HT1080 (cell line): ENCODE results near the gene RIPPLY3. TPM values are rescaled to one million over a fixed set of nuclear protein-coding genes. Genes with fewer than 3 reads are reported as not detected.
A peak's percentile ranks its signal among the peaks of the same experiment; 100 is the strongest.
"Not testable (repeated sequence)": the region's sequence is repeated elsewhere in the genome, so short reads cannot be mapped to it uniquely, and the experiment has no call there.

Experiments
- DNase-seq: peaks from one replicate; pipeline ENCODE4 v3.0.0-alpha.2; 2015; ENCODE audit warnings: low read depth
- total RNA-seq: library from RNA; depleted of rRNA; stranded (reverse); fragments of >200 nt; shearing (Covaris generic); gene quantifications from 2 replicates; pipeline ENCODE4 v1.2.3, GENCODE V29; 2014

Gene RIPPLY3
- total RNA-seq, 1 experiment from 2014 or later = not detected

DNA sequence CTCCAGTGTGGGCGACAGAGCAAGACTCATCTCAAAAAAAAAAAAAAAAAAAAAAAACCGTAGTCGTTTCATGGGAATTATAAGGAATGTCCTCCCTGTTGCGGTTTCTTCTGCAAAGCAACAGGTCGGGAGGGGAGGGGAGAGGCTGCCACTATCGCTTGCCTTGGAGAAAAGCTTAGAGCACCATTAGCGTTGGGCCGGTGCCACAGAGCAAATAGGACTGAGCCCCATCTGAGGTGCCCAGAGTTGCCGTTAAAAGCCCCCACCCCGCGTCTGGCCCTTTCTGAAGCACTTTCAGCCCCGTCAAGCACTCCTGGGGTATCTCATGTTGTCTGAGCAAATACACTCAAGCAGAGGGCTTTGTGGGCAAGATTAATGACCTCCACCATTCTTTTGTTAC is 2.2 kb downstream of the RIPPLY3 start:
- DNase-seq = no peak

DNA sequence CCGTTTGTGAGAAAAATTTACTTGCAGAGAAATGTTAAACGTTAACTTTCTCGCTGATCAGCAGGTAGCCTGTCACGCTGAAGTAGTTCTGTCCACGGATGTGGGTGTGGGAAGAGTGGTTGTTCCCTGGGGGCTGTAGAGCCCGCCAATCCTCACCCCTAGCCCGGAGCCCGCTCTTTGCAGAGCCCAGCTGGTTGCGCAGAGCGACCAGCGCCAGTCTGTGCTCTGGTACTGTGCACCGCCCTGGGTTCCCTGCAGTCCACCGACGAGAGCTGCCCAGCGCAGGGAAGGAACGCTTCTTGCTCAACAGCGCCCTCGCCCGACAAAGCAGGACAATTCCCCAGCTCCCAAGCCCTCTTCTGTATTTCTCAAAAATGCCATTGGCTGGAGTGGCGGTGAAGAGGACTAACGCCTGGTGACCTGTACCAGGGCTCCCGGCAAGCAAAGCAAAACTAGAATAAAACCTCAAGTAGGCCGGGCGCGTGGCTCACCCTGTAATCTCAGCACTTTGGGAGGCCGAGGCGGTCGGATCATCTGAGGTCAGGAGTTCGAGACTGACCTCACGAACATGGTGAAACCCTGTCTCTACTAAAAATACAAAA is 3.3 kb downstream of the RIPPLY3 start:
- DNase-seq = peak; percentile 20

DNA sequence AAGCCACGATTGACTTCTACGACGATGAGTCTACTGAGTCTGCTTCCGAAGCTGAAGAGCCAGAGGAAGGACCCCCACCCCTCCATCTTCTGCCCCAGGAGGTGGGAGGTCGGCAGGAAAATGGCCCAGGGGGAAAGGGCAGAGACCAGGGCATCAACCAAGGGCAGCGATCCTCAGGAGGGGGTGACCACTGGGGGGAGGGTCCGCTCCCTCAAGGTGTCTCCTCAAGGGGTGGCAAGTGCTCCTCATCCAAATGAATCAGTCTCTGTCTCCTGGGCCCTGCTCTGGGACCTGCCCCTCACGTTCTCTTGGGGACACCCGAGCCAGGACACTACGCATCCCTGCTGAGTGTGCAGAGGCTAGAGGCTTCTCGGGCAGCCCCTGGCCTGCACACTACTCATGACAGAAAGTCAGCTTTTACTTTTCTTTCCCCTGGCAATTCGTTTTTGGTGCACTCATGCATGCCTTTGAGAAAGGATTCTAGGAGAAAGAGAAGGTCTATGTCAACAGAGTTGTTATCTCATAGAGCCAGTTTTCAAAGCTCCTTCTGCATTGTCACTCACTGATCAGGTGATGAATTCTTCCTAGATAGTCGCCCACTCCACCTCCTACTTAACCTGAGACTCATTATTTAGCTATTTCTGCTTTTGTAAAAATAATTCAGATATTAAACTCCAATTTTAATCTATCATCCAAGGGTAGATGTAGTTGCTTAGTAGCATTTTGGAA is 11.6 kb downstream of the RIPPLY3 start:
- DNase-seq = no peak

GRCh38 chr21:37026499-37026898 is 20.0 kb downstream of the RIPPLY3 start:
- DNase-seq = no peak

DNA sequence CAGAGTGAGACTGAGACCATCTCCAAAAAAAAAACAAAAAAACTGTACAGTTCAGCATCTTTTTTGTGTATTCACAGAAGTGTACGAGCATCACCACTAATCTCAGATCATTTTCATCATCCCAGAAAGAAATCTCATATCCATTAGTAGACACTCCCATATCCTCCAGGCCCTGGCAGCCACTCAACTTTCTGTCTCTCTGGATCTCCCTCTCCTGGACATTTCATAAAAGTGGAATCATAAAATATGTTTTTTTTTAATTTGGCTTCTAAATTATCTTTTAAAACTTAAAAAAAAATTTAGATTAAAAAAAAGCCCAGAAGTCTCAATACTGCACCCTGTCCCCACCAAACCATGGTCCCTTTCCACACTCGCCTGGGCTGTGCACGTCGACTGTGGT is 22.1 kb downstream of the RIPPLY3 start:
- DNase-seq = no peak

DNA sequence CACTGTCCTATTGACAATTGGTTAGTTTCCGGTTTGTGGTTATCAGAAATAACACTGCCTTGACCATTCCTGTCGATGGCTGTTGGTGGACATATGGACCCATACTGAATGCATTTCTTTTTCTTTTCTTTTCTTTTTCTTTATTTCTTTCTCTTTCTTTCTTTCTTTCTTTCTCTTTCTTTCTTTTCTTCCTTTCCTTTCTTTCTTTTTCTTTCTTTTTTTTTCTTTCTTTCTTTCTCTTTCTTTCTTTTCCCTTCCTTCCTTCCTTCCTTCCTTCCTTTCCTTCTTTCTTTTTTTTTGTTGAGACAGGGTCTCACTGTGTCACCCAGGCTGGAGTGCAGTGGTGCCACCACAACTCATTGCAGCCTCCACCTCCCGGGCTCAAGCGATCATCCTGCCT is 24.4 kb downstream of the RIPPLY3 start:
- DNase-seq = no peak

DNA sequence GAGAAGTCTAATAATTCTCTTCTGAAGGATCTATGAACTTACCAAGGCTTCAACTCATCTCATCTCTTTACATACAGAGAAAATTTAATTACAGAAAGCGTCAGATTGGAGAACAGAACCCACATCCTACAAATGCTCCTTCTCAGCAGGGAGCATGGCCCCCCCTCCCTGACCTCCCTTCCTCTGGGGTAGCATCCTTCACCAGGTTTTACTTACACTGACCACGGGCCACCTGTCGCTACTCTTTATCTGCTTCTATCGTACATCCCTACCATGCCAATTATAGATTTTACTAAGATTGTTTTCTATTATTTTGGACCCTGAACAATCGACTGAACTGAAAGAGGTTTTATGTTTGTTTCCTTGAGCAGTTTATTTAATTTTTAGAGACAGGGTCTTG is 25.8 kb downstream of the RIPPLY3 start:
- DNase-seq = no peak

GRCh38 chr21:37032877-37033471 is 26.5 kb downstream of the RIPPLY3 start:
- DNase-seq = peak; percentile 83

GRCh38 chr21:37034394-37034793 is 27.9 kb downstream of the RIPPLY3 start:
- DNase-seq = not testable (repeated sequence)

GRCh38 chr21:37036177-37036576 is 29.7 kb downstream of the RIPPLY3 start:
- no peak for DNase-seq

DNA sequence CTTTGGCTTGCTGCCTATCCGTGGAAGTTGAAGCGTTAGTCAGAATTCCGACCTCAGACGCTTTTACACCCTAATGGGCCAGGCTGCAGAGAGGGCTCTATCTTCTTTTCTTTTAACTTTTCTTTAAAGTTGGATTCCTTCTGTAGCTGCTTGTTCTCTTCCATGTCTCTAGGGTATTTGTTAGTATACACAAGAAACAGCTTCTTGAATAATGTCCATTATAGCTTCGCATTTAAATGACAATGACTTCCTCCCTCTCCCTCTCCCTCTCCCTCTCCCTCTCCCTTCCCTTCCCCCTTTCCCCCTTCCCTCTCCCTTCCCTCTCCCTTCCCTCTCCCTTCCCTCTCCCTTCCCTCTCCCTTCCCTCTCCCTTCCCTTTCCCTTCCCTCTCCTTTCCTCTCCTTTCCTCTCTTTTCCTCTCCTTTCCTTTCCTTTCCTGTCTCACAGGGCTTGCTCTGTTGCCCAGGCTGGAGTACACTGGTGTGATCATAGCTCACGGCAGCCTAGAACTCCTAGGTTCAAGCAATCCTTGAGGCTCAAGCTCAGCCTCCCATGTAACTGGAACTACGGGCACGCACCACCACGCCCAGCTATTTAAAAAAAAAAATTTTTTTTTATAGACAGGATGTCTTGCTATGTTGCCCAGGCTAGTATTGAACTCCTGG is 33.0 kb downstream of the RIPPLY3 start:
- DNase-seq = no peak

- DNase-seq = no peak
These were observed 33.7 kb downstream of the RIPPLY3 start for GRCh38 chr21:37040212-37040611.

- no peak for DNase-seq
These were observed 35.3 kb downstream of the RIPPLY3 start for GRCh38 chr21:37041706-37042271.

DNA sequence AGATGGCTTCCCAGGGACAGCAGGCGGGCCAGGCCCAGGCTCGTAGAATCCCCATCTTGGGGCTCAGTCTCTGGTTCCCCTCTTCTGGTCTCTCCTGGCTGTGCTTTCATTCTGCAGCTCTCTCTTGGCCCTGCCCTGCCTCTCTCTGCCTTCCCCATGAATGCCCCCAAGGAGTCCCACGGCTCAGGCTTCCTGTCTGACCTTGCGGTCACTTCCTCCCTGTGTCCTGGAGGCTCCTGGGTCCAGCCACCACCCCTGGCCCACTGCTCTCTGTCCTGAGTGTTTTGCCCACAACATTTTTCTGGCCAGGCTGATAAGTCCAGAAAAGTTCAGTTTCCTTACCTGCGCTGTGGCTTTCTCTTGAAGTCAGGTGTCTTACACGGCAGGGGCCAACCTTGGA is 37.3 kb downstream of the RIPPLY3 start:
- DNase-seq = no peak

- DNase-seq = no peak
These were observed 38.1 kb downstream of the RIPPLY3 start for GRCh38 chr21:37044643-37045042.

DNA sequence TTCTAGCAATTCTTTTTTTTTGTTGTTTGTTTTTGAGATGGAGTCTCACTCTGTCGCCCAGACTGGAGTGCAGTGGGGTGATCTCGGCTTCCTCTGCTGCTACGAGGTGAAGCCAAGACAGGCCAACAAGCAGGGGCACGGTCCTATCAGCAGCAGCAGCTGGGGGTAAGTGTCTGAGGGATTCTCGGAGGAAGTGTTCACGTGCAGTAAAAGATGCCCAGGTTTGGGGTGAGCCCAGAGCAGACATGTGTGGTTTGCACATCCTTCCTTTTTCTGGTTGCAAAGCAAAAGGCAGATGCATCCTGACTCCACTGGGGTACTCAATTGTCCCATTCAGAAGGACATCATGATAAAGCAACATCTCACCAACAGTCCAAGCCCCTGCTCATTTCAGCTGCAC is 38.6 kb downstream of the RIPPLY3 start:
- no peak for DNase-seq

- no peak for DNase-seq
These were observed 39.1 kb downstream of the RIPPLY3 start for GRCh38 chr21:37045556-37045955.

DNA sequence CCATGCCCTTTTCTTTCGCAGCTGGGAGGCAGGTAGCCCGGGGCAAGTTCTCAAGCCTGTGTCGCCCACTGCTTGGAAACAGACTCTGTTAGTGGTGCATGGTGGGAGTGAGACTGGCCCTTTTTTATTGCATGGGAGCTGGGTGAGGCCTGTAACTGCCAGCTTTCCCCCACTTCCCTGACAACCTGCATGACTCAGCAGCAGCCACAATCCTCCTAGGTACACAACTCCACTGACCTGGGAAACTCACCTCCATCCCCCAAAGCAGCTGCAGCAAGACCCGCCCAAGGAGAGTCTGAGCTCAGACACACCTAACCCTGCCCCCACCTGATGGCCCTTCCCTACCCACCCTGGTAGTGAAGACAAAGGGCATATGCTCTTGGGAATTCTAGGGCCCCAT is 40.6 kb downstream of the RIPPLY3 start:
- peak; percentile 21 for DNase-seq

- DNase-seq = not testable (repeated sequence)
These were observed 43.2 kb downstream of the RIPPLY3 start for GRCh38 chr21:37049741-37050140.

GRCh38 chr21:37055271-37055855 is 48.9 kb downstream of the RIPPLY3 start:
- DNase-seq = no peak

DNA sequence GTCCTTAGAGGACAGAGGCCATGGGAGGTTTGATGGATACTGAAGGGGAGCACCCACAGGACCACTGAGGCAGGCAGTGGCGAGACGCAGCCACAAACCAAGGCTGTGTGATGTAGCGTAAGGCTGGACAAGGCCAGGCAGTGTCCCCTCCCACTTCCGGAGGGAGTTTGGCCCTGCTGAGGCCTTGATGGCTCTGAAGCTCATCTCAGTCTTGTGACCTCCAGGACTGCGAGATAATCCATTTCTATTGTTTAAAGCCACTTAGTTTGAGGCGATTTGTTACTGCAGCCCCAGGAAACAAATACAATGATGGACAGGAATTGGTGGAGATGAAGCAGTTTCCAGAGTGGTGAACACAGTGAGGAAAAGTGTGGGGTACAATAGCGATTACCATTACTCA is 51.1 kb downstream of the RIPPLY3 start:
- no peak for DNase-seq

DNA sequence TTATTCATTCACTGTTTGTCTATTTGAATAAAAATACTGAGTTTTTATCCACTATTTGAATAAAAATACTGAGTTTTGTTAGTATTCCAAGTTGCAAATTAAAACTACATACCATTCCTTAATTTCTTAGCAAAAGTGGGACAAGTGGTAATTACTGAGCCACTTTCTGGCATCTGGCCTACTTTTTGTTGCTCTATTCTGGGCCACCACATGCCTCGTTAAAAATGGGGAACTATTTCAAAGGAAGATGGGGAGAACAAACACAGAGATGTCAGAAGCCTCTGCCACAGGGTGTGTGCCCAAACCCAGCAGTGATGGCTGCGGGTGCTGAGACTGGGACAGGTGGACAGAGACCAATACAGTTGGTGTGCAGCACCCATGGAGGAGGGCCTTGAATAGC is 51.8 kb downstream of the RIPPLY3 start:
- no peak for DNase-seq
